Body of pancreas (tissue), 4 donors: Measurements from ENCODE around the gene ARPIN. TPM values are rescaled to one million over a fixed set of nuclear protein-coding genes. Genes with fewer than 3 reads are reported as not detected.
"Not testable (repeated sequence)": the region's sequence is repeated elsewhere in the genome, so short reads cannot be mapped to it uniquely, and the experiment has no call there.

Experiments used
- ATAC-seq: fragments of 150-250 bp; one replicate; pipeline ENCODE4 v1.9.1; 2016
- DNase-seq, 4 donors: peaks; one replicate each; pipeline ENCODE4 v3.0.0-alpha.2; 2019
- H3K27ac ChIP-seq, 4 donors: fragments of 200-600 bp; sonication (generic); 1 replicate in 3 of 4; 2 replicates in 1 of 4; pipeline versions ENCODE4 v1.5.1 to v1.6.1; 2016 to 2019; ENCODE audit warnings: mild to moderate bottlenecking in 1 of 4, mixed read lengths in 1 of 4, moderate library complexity in 1 of 4
- H3K27me3 ChIP-seq, 2 donors: fragments of 200-600 bp; sonication (generic); one replicate each; pipeline ENCODE4 v1.6.0; 2016; ENCODE audit warnings: mild to moderate bottlenecking in 1 of 2
- H3K36me3 ChIP-seq, 2 donors: fragments of 200-600 bp; sonication (generic); replicated peaks in 1 of 2; 2 replicates each; pipeline ENCODE4 v1.5.1; 2016; ENCODE audit warnings: low read depth in 2 of 2; ENCODE audit not compliant: insufficient read depth in 1 of 2
- H3K4me1 ChIP-seq: fragments of 200-600 bp; sonication (generic); one replicate; pipeline ENCODE4 v1.6.0; 2016
- H3K4me3 ChIP-seq, 2 donors: fragments of 200-600 bp; sonication (generic); 1 replicate in 1 of 2; 2 replicates in 1 of 2; pipeline ENCODE4 v1.5.1; 2016 to 2019
- H3K9me3 ChIP-seq, 3 donors: fragments of 200-600 bp; sonication (generic); 1 replicate in 2 of 3; 2 replicates in 1 of 3; pipeline ENCODE4 v1.5.1; 2016
- POLR2A ChIP-seq, 3 donors: fragments of 450-650 bp; IDR thresholded peaks; one replicate each; pipeline ENCODE4 v1.6.1; 2016; ENCODE audit warnings: antibody characterized with exemption in 3 of 3, mild to moderate bottlenecking in 2 of 3
- WGBS, 2 donors: methylation state at CpG; one replicate each; pipeline ENCODE4 v1.1.5; 2017; 5-methylcytosine and 5-hydroxymethylcytosine counted together
- intact Hi-C: fragments of 100-400 bp; cut with DNase I; formaldehyde crosslinking; loops from one replicate; pipeline ENCODE4 v1.15.1; 2023
- total RNA-seq, 2 donors: library from RNA; depleted of rRNA; stranded (reverse); fragments of >200 nt; gene quantifications; one replicate each; pipeline ENCODE4 v1.1.0, GENCODE V29; 2016
- TF ChIP-seq, protein P1 (sequence below), 7 experiments: fragments of 450-650 bp in 4 of 7; fragments of 200-600 bp in 3 of 7; sonication (generic) in 3 of 7; IDR thresholded peaks; one replicate each; pipeline ENCODE4 v1.5.1; 2016 to 2019; ENCODE audit warnings: antibody characterized with exemption in 7 of 7

Gene ARPIN
- 10 to 100 TPM; 23.1 to 40.5 TPM for total RNA-seq

- intact Hi-C loops, result no loop called here
- H3K9me3 ChIP-seq, result no peaks in the 10 kb centered on the region
- peak within 1 kb of the TSS; percentile 69 to 95 for H3K4me3 ChIP-seq
- peak; percentile 65 to 76 (median 74) for DNase-seq
- no peaks in the 10 kb centered on the region for H3K36me3 ChIP-seq
- peak within 1 kb of the TSS; percentile 90 to 99 (median 94) for H3K27ac ChIP-seq
- 7 to 40% methylated on average over 2 to 49 of the region's 57 CpGs for WGBS, 2 donors
- peak in 2 of 3 donors; percentile 28 to 42 for TF ChIP-seq POLR2A (IDR thresholded peaks at IDR 0.05)
- TF ChIP-seq, protein P1, sequence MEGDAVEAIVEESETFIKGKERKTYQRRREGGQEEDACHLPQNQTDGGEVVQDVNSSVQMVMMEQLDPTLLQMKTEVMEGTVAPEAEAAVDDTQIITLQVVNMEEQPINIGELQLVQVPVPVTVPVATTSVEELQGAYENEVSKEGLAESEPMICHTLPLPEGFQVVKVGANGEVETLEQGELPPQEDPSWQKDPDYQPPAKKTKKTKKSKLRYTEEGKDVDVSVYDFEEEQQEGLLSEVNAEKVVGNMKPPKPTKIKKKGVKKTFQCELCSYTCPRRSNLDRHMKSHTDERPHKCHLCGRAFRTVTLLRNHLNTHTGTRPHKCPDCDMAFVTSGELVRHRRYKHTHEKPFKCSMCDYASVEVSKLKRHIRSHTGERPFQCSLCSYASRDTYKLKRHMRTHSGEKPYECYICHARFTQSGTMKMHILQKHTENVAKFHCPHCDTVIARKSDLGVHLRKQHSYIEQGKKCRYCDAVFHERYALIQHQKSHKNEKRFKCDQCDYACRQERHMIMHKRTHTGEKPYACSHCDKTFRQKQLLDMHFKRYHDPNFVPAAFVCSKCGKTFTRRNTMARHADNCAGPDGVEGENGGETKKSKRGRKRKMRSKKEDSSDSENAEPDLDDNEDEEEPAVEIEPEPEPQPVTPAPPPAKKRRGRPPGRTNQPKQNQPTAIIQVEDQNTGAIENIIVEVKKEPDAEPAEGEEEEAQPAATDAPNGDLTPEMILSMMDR (IDR thresholded peaks at IDR 0.05), result peak in 2 of 7 experiments; percentile 8 to 18
- peaks cover 42% of the 10 kb centered on the region for H3K4me1 ChIP-seq
- H3K27me3 ChIP-seq, result no peaks in the 10 kb centered on the region
- ATAC-seq, result peak; percentile 75
Observed at GRCh38 chr15:89912674-89913396, at the start of gene ARPIN. Gene ARPIN, minus strand, starts transcription at chr15:89912952. Its CDS starts 117 bp downstream, at chr15:89912835.

DNA sequence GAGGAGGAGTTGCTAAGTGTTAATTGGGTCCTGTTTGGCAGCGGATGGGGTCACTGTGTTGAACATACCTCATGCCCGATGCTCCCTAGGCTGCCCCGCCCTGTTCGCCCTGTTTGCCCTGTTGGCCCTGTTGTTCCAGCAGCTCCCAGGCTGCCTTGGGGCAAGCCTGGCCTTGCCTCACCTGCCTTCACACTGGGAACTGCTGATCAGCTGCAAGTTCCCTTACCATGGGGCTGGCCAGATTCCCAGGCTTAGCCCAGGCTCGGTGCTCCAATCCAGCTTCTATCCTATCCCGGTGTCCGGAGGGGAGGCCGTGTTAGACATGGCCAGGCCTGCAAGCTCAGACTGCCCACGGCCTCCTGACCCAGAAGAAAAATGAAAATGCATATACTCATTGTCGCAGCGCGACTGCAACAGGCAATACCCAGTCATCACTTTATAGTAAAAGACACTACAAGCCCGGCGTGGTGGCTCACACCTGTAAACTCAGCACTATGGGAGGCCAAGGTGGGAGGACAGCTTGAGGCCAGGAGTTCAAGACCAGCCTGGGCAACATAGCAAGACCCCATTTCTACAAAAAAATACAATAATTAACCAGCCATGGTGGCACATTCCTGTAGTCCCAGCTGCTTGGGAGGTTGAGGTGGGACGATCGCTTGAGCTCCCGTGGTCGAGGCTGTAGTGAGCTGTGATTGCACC is 45.5 kb upstream of the ARPIN start:
- intact Hi-C loops, result no loop called here
- TF ChIP-seq POLR2A (IDR thresholded peaks at IDR 0.05), result no peak
- TF ChIP-seq, protein P1 (IDR thresholded peaks at IDR 0.05), result no peak
- no peaks in the 10 kb centered on the region for H3K27me3 ChIP-seq
- DNase-seq (peak; percentile 80 to 88 (median 86)), ATAC-seq (peak; percentile 90)
- no peaks in the 10 kb centered on the region for H3K9me3 ChIP-seq
- H3K36me3 ChIP-seq, result no peaks in the 10 kb centered on the region
- H3K4me3 ChIP-seq, result no peak overlapping the region
- H3K27ac ChIP-seq, result peak overlapping the region; percentile 9 to 52 (median 30)
- peaks cover 22% of the 10 kb centered on the region for H3K4me1 ChIP-seq
- 57 to 92% methylated on average over 8 to 18 of the region's 18 CpGs for WGBS, 2 donors

- H3K36me3 ChIP-seq, intact Hi-C loops, H3K9me3 ChIP-seq: not testable (repeated sequence)
Observed at GRCh38 chr15:89955449-89955998, 42.8 kb upstream of the ARPIN start.

GRCh38 chr15:89954541-89954940 is 41.8 kb upstream of the ARPIN start:
- H3K9me3 ChIP-seq, result no peaks in the 10 kb centered on the region
- H3K27me3 ChIP-seq, result no peaks in the 10 kb centered on the region
- H3K4me3 ChIP-seq, result no peak overlapping the region
- no peak overlapping the region for H3K27ac ChIP-seq
- TF ChIP-seq, protein P1 (IDR thresholded peaks at IDR 0.05), result no peak
- no peak for TF ChIP-seq POLR2A (IDR thresholded peaks at IDR 0.05)
- no peak for ATAC-seq
- no peaks in the 10 kb centered on the region for H3K36me3 ChIP-seq
- intact Hi-C loops, result no loop called here
- WGBS, 2 donors, result 54 to 63% methylated on average over 3 of the region's 3 CpGs
- no peak for DNase-seq
- peaks cover 18% of the 10 kb centered on the region for H3K4me1 ChIP-seq

More at GRCh38 chr15:89955449-89955998, 42.8 kb upstream of the ARPIN start:
- DNase-seq, H3K27ac ChIP-seq, ATAC-seq, H3K27me3 ChIP-seq, H3K4me3 ChIP-seq: not testable (repeated sequence)
- WGBS, 2 donors, result 93 to 95% methylated on average over 9 to 13 of the region's 13 CpGs
- peaks cover 22% of the 10 kb centered on the region for H3K4me1 ChIP-seq

GRCh38 chr15:89948796-89949195 is 36.0 kb upstream of the ARPIN start:
- TF ChIP-seq, protein P1 (IDR thresholded peaks at IDR 0.05), result no peak
- 78% methylated on average over 7 of the region's 7 CpGs for WGBS, 2 donors
- intact Hi-C loops, result no loop called here

More at GRCh38 chr15:89948796-89949195, 36.0 kb upstream of the ARPIN start:
- no peaks in the 10 kb centered on the region for H3K4me1 ChIP-seq
- ATAC-seq (no peak), DNase-seq (no peak)
- H3K4me3 ChIP-seq, result no peak overlapping the region
- H3K9me3 ChIP-seq, result no peaks in the 10 kb centered on the region
- no peaks in the 10 kb centered on the region for H3K36me3 ChIP-seq
- H3K27me3 ChIP-seq, result no peaks in the 10 kb centered on the region
- no peak overlapping the region for H3K27ac ChIP-seq
